Aorta (tissue), 5 donors: ENCODE data around the gene GJD3. TPM values are rescaled to one million over a fixed set of nuclear protein-coding genes. Genes with fewer than 3 reads are reported as not detected.
"Not testable (repeated sequence)": the region's sequence is repeated elsewhere in the genome, so short reads cannot be mapped to it uniquely, and the experiment has no call there.

Source experiments
- ATAC-seq: fragments of 200-7000 bp; cut with Tn5 transposase; one replicate; pipeline ENCODE4 v1.9.1; 2022; ENCODE audit warnings: moderate library complexity; ENCODE audit not compliant: low FRiP score
- DNase-seq, 2 donors: peaks; one replicate each; pipeline ENCODE4 v3.0.0-alpha.2; 2020
- H3K27ac ChIP-seq, 2 donors: one replicate each; pipeline ENCODE4 v1.5.1; 2013; ENCODE audit warnings: low read length in 2 of 2, mild to moderate bottlenecking in 2 of 2, moderate library complexity in 2 of 2, control low read depth in 1 of 2, inconsistent platforms in 1 of 2, low read depth in 1 of 2
- H3K27me3 ChIP-seq, 2 donors: one replicate each; pipeline ENCODE4 v1.6.1; 2013; ENCODE audit warnings: control low read depth in 1 of 2, low read length in 1 of 2, mild to moderate bottlenecking in 1 of 2, moderate library complexity in 1 of 2; ENCODE audit not compliant: insufficient read depth in 2 of 2, control insufficient read depth in 1 of 2
- H3K36me3 ChIP-seq, 2 donors: one replicate each; pipeline ENCODE4 v1.6.1; 2013; ENCODE audit warnings: control low read depth in 1 of 2, low read length in 1 of 2, mild to moderate bottlenecking in 1 of 2; ENCODE audit not compliant: insufficient read depth in 2 of 2, control insufficient read depth in 1 of 2
- H3K4me1 ChIP-seq, 2 donors: one replicate each; pipeline ENCODE4 v1.6.1; 2013; ENCODE audit warnings: low read length in 2 of 2, control low read depth in 1 of 2, mild to moderate bottlenecking in 1 of 2, moderate library complexity in 1 of 2; ENCODE audit not compliant: insufficient read depth in 2 of 2, control insufficient read depth in 1 of 2
- H3K4me3 ChIP-seq, 2 donors: one replicate each; pipeline ENCODE4 v1.5.1; 2013; ENCODE audit warnings: low read length in 2 of 2, control low read depth in 1 of 2, mild to moderate bottlenecking in 1 of 2
- H3K9me3 ChIP-seq: one replicate; pipeline ENCODE4 v1.6.1; 2013; ENCODE audit warnings: mild to moderate bottlenecking, low read length; ENCODE audit not compliant: control insufficient read depth
- WGBS, 2 donors: extraction: QIAGEN DNeasy Blood & Tissue Kit; methylation state at CpG; one replicate each; pipeline ENCODE4 v1.1.7; 2013; 5-methylcytosine and 5-hydroxymethylcytosine counted together
- intact Hi-C, 2 donors: fragments of 100-400 bp; cut with DNase I; formaldehyde crosslinking; loops; one replicate each; pipeline versions ENCODE4 v1.14.2 to v1.15.0; 2022
- polyA plus RNA-seq, 2 donors: library from polyadenylated mRNA; stranded (reverse); fragments of 200-250 nt; gene quantifications; one replicate each; pipeline ENCODE4 v1.2.3, GENCODE V29; 2013
- total RNA-seq, 2 donors: library from RNA; stranded (reverse); fragmentation: NEBNext Ultra II Directional; extraction: Animal tissue kit (Norgen Biotek cat#: 25700); gene quantifications; one replicate each; pipeline ENCODE4 v1.2.1, GENCODE V29; 2021
- donor health status: healthy with polysubstance abuse.
- donor health status: Bipolar disorder and iron deficiency.
- donor health status: DM: no; HTN: no; CAD: no.
- donor health status: DM: no; HTN: no; CAD: no.
- donor health status: DM: yes; HTN: yes; CAD: no.

Gene GJD3
- total and polyA plus RNA-seq, 4 donors, result 1.8 to 2.2 TPM; not detected in 2

DNA sequence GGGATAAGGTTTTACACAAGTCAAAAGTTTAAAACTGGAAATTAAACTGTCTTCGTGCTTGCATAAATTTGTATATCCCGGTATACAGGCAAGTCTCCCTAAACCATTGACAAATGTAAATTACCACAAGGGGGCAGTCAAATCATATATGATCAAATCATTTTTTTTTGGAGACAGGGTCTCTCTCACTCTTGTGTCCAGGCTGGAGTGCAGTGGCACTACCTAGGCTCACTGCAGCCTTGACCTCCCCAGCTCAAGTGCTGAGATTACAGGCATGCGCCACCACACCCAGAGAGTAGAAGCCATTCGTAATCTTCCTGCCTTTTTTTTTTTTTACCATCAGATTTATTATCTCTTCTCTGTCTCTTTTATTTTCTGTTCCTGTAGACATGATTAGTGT is 34.6 kb upstream of the GJD3 start:
- DNase-seq (no peak), ATAC-seq (no peak)
- intact Hi-C loops, result loop anchor here (5.0 to 10.0 kb wide), 3 partner anchors 76 to 136 kb away; no protein-coding TSS in a partner anchor
- Histone ChIP-seq H3K27me3 (no peaks in the 10 kb centered on the region), H3K27ac (no peak overlapping the region), H3K4me1 (no peaks in the 10 kb centered on the region), H3K36me3 (no peaks in the 10 kb centered on the region), H3K9me3 (no peaks in the 10 kb centered on the region), H3K4me3 (no peak overlapping the region)
- WGBS, 2 donors, result 46% methylated on average over 4 of the region's 4 CpGs

DNA sequence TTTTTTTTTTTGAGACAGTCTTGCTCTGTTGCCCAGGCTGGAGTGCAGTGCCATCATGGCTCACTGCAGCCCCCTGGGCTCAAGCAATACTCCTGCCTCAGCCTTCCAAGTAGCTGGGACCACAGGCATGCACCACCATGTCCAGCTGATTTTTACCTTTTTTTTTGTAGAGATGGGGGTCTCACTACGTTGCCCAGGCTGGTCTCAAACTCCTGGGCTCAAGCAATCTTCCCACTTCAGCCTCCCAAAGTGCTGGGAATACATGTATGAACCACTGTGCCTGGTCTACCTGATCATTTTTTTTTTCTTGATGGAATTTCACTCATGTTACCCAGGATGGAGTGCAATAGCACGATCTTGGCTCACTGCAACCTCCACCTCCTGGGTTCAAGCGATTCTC is 22.0 kb upstream of the GJD3 start:
- DNase-seq, result not testable (repeated sequence)
- WGBS, 2 donors, result 93 to 94% methylated on average over 3 of the region's 3 CpGs

DNA sequence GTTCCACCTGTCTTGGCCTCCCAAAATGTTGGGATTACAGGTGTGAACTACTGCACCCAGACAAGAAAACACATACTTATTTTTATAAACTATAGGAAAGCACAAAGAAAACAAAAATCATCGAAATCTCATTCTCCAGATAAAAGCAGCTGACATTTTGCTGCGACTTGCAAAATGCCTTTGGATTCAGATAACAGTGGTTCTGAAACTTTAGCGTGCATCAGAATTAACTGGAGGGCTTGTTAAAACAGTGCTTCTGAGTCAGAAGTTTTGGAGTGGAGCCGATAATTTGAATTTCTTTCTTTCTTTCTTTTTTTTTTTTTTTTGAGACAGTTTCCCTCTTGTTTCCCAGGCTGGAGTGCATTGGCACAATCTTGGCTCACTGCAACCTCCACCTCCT is 17.7 kb upstream of the GJD3 start:
- Histone ChIP-seq H3K36me3 (no peaks in the 10 kb centered on the region), H3K9me3 (no peaks in the 10 kb centered on the region), H3K4me1 (no peaks in the 10 kb centered on the region), H3K27me3 (no peaks in the 10 kb centered on the region), H3K4me3 (no peak overlapping the region), H3K27ac (no peak overlapping the region)
- intact Hi-C loops, result no loop called here
- ATAC-seq (no peak), DNase-seq (no peak)
- WGBS, 2 donors, result 70 to 77% methylated on average over 4 of the region's 4 CpGs

More for the DNA sequence above, 22.0 kb upstream of the GJD3 start:
- H3K9me3 ChIP-seq, ATAC-seq, H3K4me3 ChIP-seq, H3K4me1 ChIP-seq, H3K27ac ChIP-seq, H3K36me3 ChIP-seq, H3K27me3 ChIP-seq, intact Hi-C loops: not testable (repeated sequence)

DNA sequence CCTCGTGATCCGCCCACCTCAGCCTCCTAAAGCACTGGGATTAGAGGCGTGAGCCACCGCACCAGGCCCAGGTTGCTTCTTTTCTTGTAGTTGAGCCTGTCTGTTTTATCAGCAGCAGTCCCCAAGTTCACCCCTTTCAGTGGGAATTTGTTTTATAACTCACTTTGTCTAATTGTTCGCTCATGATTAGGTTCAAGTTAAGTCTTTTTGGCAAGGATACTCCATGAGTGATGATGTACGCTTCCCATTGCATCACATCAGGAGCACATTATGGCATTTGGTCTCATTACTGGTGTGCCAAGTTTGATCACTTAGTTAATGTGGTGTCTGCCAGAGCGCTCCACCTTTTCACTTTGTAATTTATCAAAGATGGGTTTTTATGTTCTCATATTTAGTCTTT is 14.4 kb upstream of the GJD3 start:
- no peak overlapping the region for H3K27ac ChIP-seq
- intact Hi-C loops, result no loop called here
- no peak for ATAC-seq
- H3K4me1 ChIP-seq, result no peaks in the 10 kb centered on the region
- WGBS, 2 donors, result 93 to 97% methylated on average over 7 of the region's 7 CpGs
- H3K36me3 ChIP-seq, result no peaks in the 10 kb centered on the region
- DNase-seq, result no peak
- H3K4me3 ChIP-seq, result no peak overlapping the region
- H3K27me3 ChIP-seq, result no peaks in the 10 kb centered on the region
- no peaks in the 10 kb centered on the region for H3K9me3 ChIP-seq

DNA sequence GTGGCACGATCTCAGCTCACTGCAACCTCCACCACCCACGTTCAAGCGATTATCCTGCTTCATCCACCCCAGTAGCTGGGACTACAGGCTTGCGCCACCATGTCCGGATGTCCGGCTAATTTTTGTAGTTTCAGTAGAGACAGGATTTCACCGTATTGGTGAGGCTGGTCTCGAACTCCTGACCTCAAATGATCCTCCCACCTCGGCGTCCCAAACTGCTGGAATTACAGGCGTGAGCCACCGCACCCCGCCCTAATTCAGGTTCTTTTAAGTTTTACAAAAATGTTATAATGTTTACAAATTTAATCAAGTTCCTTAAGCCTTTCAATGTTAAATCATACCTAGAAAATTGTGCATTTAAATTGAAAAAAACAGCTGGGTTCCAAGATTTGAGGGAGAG is 13.3 kb upstream of the GJD3 start:
- intact Hi-C loops, result no loop called here
- H3K27me3 ChIP-seq, result no peaks in the 10 kb centered on the region

DNA sequence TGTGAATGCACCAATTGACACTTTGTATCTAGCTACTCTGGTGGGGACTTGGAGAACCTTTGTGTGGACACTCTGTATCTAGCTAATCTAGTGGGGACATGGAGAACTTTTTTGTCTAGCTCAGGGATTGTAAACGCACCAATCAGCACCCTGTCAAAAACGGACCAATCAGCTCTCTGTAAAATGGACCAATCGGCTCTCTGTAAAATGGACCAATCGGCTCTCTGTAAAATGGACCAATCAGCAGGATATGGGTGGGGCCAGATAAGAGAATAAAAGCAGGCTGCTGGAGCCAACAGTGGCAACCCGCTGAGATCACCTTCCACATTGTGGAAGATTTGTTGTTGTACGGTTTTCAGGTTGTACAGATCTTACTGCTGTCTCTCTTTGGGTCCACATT is 12.0 kb upstream of the GJD3 start:
- H3K27me3 ChIP-seq, H3K9me3 ChIP-seq, intact Hi-C loops, H3K4me3 ChIP-seq, H3K4me1 ChIP-seq, H3K27ac ChIP-seq, H3K36me3 ChIP-seq, ATAC-seq, DNase-seq: not testable (repeated sequence)
- WGBS, 2 donors, result 77 to 88% methylated on average over 6 of the region's 6 CpGs

More for the DNA sequence above, 13.3 kb upstream of the GJD3 start:
- 90 to 92% methylated on average over 13 of the region's 13 CpGs for WGBS, 2 donors
- H3K9me3 ChIP-seq, result no peaks in the 10 kb centered on the region
- no peak overlapping the region for H3K27ac ChIP-seq
- DNase-seq, result no peak
- no peak overlapping the region for H3K4me3 ChIP-seq
- H3K36me3 ChIP-seq, result no peaks in the 10 kb centered on the region
- ATAC-seq, result no peak
- H3K4me1 ChIP-seq, result no peaks in the 10 kb centered on the region

DNA sequence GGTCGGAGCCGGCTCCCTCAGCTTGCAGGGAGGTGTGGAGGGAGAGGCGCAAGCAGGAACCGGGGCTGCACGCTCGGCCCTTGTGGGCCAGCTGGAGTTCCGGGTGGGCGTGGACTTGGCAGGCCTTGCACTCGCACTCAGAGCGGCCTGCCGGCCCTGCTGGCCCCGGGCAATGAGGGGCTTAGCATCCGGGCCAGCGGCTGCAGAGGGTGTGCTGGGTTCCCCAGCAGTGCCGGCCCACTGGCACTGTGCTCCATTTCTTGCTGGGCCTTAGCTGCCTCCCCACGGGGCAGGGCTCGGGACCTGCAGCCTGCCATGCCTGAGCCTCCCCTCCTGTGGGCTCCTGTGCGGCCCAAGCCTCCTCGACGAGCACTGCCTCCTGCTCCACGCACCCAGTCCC is 11.2 kb upstream of the GJD3 start:
- H3K27ac ChIP-seq, H3K36me3 ChIP-seq, H3K27me3 ChIP-seq, intact Hi-C loops, H3K4me3 ChIP-seq, DNase-seq, ATAC-seq, H3K4me1 ChIP-seq, H3K9me3 ChIP-seq: not testable (repeated sequence)
- WGBS, 2 donors, result 91 to 92% methylated on average over 19 to 21 of the region's 21 CpGs

DNA sequence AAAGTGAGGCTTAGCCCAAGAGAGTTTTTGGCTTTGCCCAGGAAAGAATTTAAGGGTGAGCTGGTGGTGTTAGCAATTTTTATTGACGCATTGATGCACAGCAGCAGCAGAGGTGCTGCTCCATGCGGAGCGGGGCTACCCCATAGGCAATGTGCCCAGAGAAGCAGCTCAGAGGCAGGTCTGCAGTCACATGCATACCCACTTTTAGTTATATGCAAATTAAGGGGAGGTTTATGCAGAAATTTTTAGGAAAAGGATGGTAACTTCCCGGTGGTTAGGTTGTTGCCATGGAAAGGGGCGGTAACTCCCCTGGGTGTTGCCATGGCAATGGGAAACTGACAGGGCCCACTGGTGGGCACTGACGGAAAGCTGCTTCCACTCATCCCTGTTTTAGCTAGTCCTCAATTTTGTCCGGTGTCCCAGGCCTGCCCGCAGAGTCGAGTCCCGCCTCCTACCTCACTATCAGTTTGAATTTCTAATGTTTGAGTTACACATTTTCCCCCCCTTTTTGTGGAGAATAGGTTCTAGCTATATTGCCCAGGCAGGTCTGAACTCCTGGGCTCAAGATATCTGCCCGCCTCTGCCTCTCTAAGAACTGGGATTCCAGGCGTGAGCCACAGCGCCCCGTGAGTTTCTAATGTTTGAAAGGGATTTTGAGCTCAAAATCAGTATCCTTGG is 10.4 kb upstream of the GJD3 start:
- H3K27me3 ChIP-seq, result no peaks in the 10 kb centered on the region
- no peak for ATAC-seq
- no peaks in the 10 kb centered on the region for H3K9me3 ChIP-seq
- H3K36me3 ChIP-seq, result no peaks in the 10 kb centered on the region
- no peak overlapping the region for H3K27ac ChIP-seq
- no peaks in the 10 kb centered on the region for H3K4me1 ChIP-seq
- intact Hi-C loops, result no loop called here
- DNase-seq, result no peak
- no peak overlapping the region for H3K4me3 ChIP-seq
- 86 to 87% methylated on average over 14 of the region's 14 CpGs for WGBS, 2 donors

DNA sequence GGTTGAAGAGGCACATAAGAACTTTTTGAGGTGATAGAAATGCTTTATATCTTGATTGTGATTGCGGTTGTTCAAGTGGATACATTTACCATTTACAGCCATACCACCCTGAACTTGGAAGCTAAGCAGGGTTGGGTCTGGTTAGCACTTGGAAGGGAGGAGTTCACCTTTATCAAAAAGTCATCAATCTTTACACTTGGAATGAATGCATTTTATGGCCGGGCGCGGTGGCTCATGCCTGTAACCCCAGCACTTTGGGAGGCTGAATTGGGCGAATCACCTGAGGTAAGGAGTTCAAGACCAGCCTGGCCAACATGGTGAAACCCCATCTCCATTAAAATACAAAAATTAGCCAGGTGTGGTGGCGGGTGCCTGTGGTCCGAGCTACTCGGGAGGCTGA is 9.5 kb upstream of the GJD3 start:
- intact Hi-C loops, result no loop called here
- no peak for ATAC-seq

More for the DNA sequence above, 9.5 kb upstream of the GJD3 start:
- Histone ChIP-seq H3K36me3 (no peaks in the 10 kb centered on the region), H3K9me3 (no peaks in the 10 kb centered on the region), H3K27ac (no peak overlapping the region), H3K27me3 (no peaks in the 10 kb centered on the region), H3K4me1 (no peaks in the 10 kb centered on the region), H3K4me3 (no peak overlapping the region)
- WGBS, 2 donors, result 86 to 90% methylated on average over 8 of the region's 8 CpGs
- no peak for DNase-seq
